Esophagus muscularis mucosa (tissue), 4 donors: ENCODE data around the gene NUP50. TPM values are rescaled to one million over a fixed set of nuclear protein-coding genes. Genes with fewer than 3 reads are reported as not detected.

Experiments
- DNase-seq: peaks from one replicate; pipeline ENCODE4 v3.0.0-alpha.2; 2017; ENCODE audit errors: extremely low spot score
- H3K27ac ChIP-seq, 4 donors: fragments of 200-600 bp; sonication (generic); replicated peaks in 1 of 4; 1 replicate in 3 of 4; 2 replicates in 1 of 4; pipeline ENCODE4 v1.5.1; 2016 to 2019; ENCODE audit warnings: mild to moderate bottlenecking in 1 of 4
- H3K27me3 ChIP-seq, 4 donors: fragments of 200-600 bp; sonication (generic); one replicate each; pipeline versions ENCODE4 v1.5.1 to v1.6.0; 2016 to 2019
- H3K36me3 ChIP-seq, 4 donors: fragments of 200-600 bp; sonication (generic); one replicate each; pipeline ENCODE4 v1.5.1; 2016 to 2019
- H3K4me1 ChIP-seq, 4 donors: fragments of 200-600 bp; sonication (generic); one replicate each; pipeline ENCODE4 v1.5.1; 2016 to 2019
- H3K4me3 ChIP-seq, 4 donors: fragments of 200-600 bp; sonication (generic); 1 replicate in 2 of 4; 2 replicates in 2 of 4; pipeline ENCODE4 v1.5.1; 2016 to 2019; ENCODE audit warnings: mild to moderate bottlenecking in 4 of 4, moderate library complexity in 1 of 4
- H3K9me3 ChIP-seq, 4 donors: fragments of 200-600 bp; sonication (generic); 1 replicate in 3 of 4; 2 replicates in 1 of 4; pipeline ENCODE4 v1.5.1; 2016 to 2019
- EP300 ChIP-seq: sonication (generic); formaldehyde crosslinking; IDR thresholded peaks from one replicate; pipeline ENCODE4 v1.6.1; 2017; ENCODE audit warnings: antibody characterized with exemption
- POLR2A ChIP-seq: fragments of 450-650 bp; IDR thresholded peaks from one replicate; pipeline ENCODE4 v1.6.1; 2017; ENCODE audit warnings: antibody characterized with exemption, moderate library complexity, mild to moderate bottlenecking, low read depth
- POLR2AphosphoS5 ChIP-seq, 2 donors: sonication (generic); formaldehyde crosslinking; IDR thresholded peaks; one replicate each; pipeline ENCODE4 v1.6.1; 2017; ENCODE audit warnings: antibody characterized with exemption in 2 of 2
- WGBS: methylation state at CpG from one replicate; pipeline ENCODE4 v1.1.5; 2018; 5-methylcytosine and 5-hydroxymethylcytosine counted together
- intact Hi-C: fragments of 100-400 bp; cut with DNase I; formaldehyde crosslinking; loops from one replicate; pipeline ENCODE4 v1.15.1; 2023
- total RNA-seq, 4 donors: library from RNA; depleted of rRNA; stranded (reverse); fragments of >200 nt; gene quantifications; one replicate each; pipeline versions ENCODE4 v1.1.0 to v1.2.1, GENCODE V29; 2016
- TF ChIP-seq, protein P1 (sequence below), 3 experiments: fragments of 200-600 bp in 2 of 3; fragments of 450-650 bp in 1 of 3; sonication (generic) in 2 of 3; IDR thresholded peaks; one replicate each; pipeline ENCODE4 v1.5.1; 2017 to 2019; ENCODE audit warnings: antibody characterized with exemption in 3 of 3, mild to moderate bottlenecking in 2 of 3, moderate library complexity in 1 of 3

NUP50 gene
- total RNA-seq, 4 donors from 2014 or later = 22.7 to 40.3 (median 30.0) TPM

DNA sequence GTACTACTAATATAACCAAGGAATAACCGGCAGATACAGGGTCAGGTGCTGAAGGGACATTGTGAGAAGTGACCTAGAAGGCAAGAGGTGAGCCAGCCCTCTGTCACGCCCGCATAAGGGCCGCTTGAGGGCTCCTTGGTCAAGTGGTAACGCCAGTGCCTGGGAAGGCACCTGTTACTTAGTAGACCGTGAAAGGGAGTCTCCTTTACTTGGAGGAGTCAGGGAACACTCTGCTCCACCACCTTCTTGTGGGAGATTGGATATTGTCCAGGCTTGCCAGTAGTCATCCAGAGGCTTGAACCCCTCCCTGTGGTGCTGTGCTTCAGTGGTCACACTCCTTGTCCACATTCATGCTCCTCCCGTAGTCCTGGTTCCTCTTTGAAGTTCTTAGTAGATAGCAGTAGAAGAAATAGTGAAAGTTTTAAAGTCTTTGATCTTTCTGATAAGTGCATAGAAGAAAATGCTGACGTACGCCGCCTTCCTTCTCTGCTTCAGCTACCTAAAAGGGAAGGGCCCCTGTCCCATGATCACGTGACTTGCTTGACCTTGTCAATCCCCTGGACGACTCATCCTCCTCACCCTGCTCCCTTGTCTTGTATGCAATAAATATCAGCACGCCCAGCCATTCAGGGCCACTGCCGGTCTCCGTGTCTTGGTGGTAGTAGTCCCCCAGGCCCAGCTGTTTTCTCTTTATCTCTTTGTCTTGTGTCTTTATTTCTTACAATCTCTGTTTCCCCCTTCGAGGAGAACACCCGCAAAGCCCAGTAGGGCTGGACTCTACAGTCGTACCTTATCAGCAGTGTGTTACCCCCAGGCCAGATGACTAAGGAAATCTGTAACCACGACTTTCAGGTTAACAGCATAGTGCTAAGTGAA lies 6.1 kb downstream of the NUP50 start:
- intact Hi-C loops = loop anchor here (10.0 kb wide), 1 partner anchor 45 kb away; no protein-coding TSS in a partner anchor
- DNase-seq = no peak
- WGBS = 85% methylated on average over 19 of the region's 19 CpGs
- no peak for TF ChIP-seq EP300
- no peak for TF ChIP-seq POLR2AphosphoS5 (IDR thresholded peaks at IDR 0.05)
- no peak for TF ChIP-seq POLR2A
- TF ChIP-seq, protein P1, sequence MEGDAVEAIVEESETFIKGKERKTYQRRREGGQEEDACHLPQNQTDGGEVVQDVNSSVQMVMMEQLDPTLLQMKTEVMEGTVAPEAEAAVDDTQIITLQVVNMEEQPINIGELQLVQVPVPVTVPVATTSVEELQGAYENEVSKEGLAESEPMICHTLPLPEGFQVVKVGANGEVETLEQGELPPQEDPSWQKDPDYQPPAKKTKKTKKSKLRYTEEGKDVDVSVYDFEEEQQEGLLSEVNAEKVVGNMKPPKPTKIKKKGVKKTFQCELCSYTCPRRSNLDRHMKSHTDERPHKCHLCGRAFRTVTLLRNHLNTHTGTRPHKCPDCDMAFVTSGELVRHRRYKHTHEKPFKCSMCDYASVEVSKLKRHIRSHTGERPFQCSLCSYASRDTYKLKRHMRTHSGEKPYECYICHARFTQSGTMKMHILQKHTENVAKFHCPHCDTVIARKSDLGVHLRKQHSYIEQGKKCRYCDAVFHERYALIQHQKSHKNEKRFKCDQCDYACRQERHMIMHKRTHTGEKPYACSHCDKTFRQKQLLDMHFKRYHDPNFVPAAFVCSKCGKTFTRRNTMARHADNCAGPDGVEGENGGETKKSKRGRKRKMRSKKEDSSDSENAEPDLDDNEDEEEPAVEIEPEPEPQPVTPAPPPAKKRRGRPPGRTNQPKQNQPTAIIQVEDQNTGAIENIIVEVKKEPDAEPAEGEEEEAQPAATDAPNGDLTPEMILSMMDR (IDR thresholded peaks at IDR 0.05) = no peak
- no peaks in the 10 kb centered on the region for H3K9me3 ChIP-seq
- peaks cover 39 to 82% (median 64%) of the 10 kb centered on the region in 4 donors for H3K36me3 ChIP-seq
- no peak overlapping the region for H3K27ac ChIP-seq
- H3K4me3 ChIP-seq = no peak overlapping the region
- H3K4me1 ChIP-seq = peaks cover 10 to 24% (median 17%) of the 10 kb centered on the region in 4 donors
- H3K27me3 ChIP-seq = no peaks in the 10 kb centered on the region

DNA sequence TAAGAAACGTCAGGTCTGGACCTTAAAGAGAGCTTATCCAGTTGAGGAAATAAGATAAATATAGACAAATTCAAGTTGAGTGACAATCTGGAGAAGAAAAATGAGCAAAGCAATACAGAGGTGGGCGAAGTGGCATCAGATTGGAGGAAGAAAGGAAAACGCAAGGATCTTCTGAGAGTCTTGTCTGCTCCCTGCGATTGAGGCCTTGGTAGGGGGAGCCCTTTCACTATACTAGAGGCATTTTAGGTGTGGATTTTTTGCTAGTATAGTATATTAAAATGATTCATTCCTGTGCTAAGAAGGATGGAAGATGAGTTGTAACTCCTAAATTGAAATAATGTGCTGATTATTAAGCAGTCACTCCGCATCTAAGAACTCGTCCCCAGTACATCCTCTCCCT lies 8.1 kb downstream of the NUP50 start:
- DNase-seq = no peak
- intact Hi-C loops = no loop called here
- peaks cover 0 to 4% (median 1%) of the 10 kb centered on the region in 4 donors for H3K4me1 ChIP-seq
- H3K9me3 ChIP-seq = no peaks in the 10 kb centered on the region
- no peak overlapping the region for H3K4me3 ChIP-seq
- H3K27ac ChIP-seq = no peak overlapping the region
- TF ChIP-seq POLR2A (no peak), POLR2AphosphoS5 (IDR thresholded peaks at IDR 0.05) (no peak), EP300 (no peak)
- TF ChIP-seq, protein P1 (IDR thresholded peaks at IDR 0.05) = no peak
- peaks cover 39 to 96% (median 82%) of the 10 kb centered on the region in 4 donors for H3K36me3 ChIP-seq
- no peaks in the 10 kb centered on the region for H3K27me3 ChIP-seq
- WGBS = 79% methylated on average over 6 of the region's 6 CpGs

DNA sequence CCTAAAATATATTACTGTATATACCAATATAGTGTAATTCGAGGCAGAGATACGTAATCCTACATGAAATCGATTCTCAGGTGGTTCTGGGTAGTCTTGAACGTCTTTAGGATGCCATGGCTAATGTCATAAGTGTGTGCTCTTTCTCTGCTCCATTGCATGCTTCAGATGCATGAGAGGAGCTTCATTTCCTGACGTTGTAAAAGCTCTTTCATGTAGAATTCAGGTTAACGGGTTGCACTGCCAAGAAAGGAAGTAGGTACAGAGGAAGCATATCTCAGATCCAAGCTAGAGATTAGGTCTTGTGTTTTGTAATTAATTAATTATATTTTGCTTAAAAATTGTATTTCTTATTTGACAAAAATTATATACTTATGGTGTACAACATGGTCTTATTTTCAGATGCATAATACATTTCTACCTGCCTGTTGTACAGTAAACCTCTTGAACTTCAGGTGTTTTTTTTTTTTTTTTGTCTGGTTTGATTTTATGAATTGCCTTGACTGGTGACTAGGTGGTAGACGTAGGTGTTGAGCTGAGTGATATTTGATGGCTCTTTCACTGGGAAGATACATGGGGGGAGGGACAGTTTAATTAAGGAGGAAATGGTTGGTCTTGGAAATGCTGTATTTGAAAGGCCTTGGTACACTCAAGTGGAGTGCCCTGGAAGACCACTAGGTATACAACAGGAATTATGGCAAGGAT lies 9.3 kb downstream of the NUP50 start:
- no peak for DNase-seq
- Histone ChIP-seq H3K4me3 (no peak overlapping the region), H3K36me3 (peaks cover 38 to 99% (median 91%) of the 10 kb centered on the region in 4 donors), H3K4me1 (no peaks in the 10 kb centered on the region), H3K27me3 (no peaks in the 10 kb centered on the region), H3K27ac (no peak overlapping the region), H3K9me3 (no peaks in the 10 kb centered on the region)
- no peak for TF ChIP-seq POLR2A
- no peak for TF ChIP-seq EP300
- TF ChIP-seq POLR2AphosphoS5 (IDR thresholded peaks at IDR 0.05) = no peak
- TF ChIP-seq, protein P1 (IDR thresholded peaks at IDR 0.05) = no peak
- 82% methylated on average over 7 of the region's 7 CpGs for WGBS
- intact Hi-C loops = no loop called here

DNA sequence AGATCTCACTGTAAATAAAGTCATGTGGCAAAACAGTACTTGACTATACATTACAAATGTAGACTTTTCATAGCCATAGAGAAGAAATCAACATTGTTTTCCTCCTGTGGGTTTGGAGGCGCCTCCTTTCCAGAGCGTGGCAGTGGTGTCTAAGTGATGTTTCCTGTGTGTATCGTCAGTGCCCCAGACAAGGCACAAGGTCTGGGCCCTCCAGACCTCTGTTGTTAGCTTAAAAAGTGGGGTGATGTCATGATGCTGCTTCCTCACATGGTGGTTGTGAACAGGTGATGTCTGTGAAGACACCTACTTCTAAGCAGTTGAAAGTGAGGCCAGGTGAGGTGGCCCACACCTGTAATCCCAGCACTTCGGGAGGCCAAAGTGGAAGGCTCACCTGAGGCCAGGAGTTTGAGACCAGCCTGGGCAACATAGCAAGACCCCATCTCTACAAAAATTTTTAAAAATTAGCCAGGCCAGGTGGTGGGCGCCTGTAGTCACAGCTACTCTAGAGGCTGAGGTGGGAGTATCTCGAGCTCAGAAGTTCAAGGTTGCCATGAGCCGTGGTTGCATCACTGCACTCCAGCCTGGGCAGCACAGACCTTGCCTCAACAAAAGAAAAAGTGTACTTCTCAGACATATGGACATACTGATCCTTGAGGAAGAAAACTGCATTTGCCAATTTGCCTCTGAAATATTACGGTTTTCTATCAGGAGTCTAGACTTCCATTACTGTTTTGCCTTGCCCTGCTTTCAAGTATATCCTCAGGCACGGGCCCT lies 15.7 kb downstream of the NUP50 start:
- no peak for DNase-seq
- Histone ChIP-seq H3K4me3 (no peak overlapping the region), H3K27ac (no peak overlapping the region), H3K36me3 (peaks cover 7 to 92% (median 87%) of the 10 kb centered on the region in 4 donors), H3K9me3 (no peaks in the 10 kb centered on the region), H3K27me3 (no peaks in the 10 kb centered on the region), H3K4me1 (no peaks in the 10 kb centered on the region)
- intact Hi-C loops = no loop called here
- TF ChIP-seq EP300 (no peak), POLR2AphosphoS5 (IDR thresholded peaks at IDR 0.05) (no peak), POLR2A (no peak)
- TF ChIP-seq, protein P1 (IDR thresholded peaks at IDR 0.05) = no peak
- WGBS = 96% methylated on average over 9 of the region's 9 CpGs
